CMK (cell line): ENCODE measurements around the gene MFAP3L.
"Not testable (repeated sequence)": the region's sequence is repeated elsewhere in the genome, so short reads cannot be mapped to it uniquely, and the experiment has no call there.

Source experiments
- DNase-seq: peaks from one replicate; pipeline ENCODE4 v3.0.0-alpha.2; 2010; ENCODE audit warnings: low read depth

The MFAP3L gene

DNA sequence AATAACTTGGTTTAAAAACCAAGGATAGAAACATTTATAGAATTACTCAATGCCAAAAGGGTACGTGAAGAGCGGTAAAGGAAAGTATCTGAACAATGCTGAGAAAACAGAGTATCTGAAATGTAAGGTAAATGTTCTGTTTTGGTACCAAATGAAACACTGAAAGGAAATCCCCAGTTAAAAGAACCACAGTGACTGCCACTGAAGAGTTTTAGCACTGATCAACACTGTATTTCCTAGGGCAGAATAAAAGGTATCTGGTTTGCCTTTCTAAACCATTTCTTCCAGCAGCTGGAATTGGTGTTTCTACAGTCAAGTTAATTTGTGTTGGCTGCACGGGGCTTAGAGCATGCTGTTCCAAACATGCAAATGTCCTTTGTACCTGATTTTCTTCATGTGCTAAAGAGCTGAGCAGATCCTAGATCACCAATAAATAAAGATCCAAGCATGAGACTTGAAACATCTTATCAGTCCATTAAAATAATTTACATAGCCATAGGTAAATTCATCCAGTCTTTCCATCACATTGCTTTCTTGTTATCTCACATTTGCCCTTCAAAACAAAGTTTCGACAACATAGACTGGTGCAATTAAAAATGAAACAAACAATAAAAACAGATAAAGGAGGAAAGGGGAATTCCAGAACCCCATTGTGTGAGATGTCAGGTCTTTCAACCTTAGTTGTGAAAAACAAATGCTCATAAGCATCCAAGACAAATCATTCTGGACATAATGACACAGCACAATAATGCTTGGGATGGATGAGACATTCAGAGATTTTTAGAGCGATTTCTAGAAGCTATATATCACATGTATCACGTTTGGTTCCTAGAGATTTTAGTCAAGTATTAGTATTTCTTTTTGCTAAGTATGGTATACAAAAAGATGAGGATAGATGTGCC lies 38.6 kb downstream of the MFAP3L start:
- no peak for DNase-seq

DNA sequence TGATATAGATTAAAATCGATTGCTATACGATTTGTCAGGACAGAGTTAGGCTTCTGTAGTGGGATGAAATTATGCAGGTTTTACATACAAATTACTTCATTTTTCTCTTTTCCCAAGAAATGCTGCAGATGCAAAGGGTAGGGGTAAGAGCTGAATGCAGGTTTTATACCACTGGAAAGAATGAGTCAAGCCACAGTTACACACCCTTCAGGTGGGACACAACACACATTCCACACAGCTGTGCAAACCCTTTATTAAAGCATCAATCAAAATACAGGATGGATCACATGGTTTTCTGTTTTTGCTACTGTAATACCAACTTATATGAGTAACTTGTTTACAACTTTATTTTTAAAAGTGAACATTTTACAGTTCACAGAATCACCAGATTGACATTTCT lies 39.8 kb downstream of the MFAP3L start:
- DNase-seq = no peak

DNA sequence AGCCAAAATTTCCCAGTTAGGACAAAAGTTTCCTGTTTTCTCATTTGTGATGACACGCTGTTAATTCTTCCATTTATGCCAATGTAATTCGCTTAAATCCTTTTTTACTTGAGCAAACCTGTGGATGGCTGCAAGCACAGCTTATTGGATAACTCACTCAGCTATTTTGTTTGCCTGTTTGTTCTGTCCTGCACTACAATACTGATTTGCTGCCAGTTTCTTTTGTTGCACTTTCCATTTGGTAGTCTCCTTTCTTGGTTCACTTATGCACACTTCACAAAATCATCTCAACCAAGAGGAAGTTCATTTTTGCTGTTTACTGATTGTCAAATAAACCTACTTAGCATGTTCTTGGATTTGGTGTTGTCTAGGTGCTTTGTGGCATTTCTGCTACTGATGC lies 40.3 kb downstream of the MFAP3L start:
- no peak for DNase-seq

DNA sequence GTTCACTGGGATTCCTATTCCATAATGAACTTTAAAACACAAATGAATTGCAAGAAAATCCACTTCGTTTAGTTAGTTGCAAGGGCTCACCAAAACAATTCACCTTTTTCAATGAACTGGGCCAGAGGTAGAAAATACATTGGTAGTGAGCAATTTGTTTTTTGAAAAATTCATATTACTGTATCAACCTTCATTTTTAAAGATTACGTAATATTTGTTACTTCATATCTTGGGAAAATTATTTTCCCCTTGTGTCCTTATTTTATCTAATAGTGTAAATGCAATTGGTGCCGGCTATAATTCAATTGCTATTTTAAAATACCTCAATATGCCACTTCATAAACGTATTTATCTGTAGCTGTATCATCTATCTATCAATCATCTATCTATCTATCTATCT lies 41.5 kb downstream of the MFAP3L start:
- DNase-seq = no peak

DNA sequence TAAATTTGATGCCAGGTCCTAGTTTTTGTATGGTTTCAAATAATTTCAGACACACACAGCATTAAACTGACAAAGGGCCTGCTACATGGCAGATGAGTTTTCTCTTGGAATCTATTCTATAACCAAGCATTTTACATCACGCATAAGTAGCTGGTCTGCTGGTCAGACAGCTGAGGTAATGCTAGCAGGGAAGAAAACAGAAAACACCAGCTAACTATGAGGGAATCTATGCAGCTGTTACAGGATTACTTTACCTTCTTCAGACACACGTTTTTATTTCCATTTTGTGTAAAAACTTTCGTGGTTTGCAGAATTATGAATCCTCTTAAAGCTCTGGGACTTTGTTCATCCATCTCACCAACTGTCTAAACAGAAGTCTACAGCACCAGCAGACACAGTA lies 42.0 kb downstream of the MFAP3L start:
- no peak for DNase-seq

DNA sequence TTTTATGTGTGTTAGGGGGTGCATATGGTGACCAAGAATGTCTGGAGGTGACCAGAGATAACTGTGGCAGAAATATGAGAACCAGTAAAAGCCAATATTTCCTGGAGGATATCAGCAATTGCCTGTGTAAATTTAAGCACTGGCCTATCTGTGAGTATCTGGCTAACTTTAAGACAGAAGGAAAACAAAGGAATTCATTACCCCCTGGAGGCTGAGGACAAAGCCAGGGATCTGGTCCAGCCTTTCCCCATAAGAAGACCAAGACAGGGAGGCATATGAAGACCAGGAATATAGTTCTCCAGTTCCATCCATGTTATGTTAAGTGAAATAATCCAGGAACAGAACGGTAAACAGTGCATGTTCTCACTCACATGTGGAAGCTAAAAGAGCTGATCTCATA lies 49.2 kb downstream of the MFAP3L start:
- no peak for DNase-seq

DNA sequence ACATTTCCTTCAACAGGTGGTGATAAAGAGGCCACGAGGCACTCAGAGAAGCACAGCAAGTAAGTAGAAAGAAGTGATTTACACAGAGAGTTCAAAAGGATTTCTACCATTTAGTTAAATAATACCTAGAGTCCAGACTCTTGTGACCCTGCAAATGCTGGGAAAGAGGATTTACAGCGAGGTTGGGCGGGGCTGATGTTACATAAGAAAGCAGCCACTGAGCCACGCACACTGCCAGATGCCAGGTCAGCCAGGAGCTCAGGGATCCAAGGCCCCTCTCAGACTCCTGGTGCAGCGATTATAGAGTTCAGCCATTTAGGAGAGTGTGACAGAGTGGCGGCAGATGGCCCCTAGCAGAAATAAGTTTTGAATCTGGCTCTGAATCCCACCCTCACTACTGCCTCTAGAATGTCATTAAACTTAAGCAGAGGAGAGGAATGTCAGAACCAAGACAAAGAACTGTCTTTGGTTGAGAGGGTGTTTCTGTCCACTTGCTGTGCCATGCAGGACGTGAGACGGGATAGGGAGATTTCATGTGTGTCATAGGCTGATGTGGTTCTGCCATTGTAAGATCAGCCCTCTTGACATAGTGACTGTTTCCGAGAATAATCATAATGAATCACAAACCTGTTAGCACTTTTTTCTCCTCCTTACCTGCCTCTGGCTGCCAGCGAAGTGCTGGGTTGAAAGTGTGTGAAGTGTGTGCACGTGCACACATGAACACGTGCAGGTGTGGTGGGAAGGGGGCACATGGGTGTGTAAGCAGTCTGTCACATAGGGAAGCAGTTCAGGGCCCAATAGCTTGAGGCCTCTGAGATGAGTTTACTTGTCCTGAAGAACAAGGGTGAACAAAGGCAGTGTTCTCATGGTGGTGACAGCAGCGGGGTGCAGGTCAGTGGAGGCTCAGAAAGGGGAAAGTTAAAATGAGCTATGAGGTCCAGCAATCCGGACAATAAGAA lies 50.1 kb downstream of the MFAP3L start:
- no peak for DNase-seq

DNA sequence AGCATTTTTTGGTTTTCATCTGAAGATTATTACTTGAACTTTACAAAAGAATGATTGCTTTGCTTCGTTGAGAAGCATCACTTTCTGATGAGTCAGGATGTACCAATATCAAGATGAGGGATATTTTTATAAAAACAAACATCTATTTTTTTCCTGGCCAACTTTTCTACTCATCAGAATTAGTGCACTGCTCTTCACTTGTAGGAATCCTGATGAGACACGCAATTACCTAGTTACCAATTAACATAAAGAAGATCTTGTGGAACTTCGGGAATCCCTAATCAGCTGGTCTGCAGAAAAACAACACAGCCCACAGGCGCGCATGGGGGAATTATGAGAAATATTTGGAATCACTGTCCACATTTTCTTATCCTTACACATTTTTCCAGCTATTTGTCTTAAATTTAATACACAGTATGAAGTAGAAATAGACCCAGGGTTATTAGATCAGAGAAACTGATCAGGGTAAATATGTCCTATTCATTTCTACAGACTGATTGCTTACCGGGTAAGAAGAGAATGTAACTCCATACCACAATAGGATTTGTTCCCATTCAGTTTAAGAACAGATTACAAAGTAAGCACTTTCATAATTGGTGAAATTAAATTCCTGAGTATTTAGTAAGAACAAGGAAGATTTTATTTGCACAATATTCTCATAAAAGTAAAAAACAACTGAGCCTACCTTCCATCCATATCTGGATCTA lies 50.9 kb downstream of the MFAP3L start:
- no peak for DNase-seq

DNA sequence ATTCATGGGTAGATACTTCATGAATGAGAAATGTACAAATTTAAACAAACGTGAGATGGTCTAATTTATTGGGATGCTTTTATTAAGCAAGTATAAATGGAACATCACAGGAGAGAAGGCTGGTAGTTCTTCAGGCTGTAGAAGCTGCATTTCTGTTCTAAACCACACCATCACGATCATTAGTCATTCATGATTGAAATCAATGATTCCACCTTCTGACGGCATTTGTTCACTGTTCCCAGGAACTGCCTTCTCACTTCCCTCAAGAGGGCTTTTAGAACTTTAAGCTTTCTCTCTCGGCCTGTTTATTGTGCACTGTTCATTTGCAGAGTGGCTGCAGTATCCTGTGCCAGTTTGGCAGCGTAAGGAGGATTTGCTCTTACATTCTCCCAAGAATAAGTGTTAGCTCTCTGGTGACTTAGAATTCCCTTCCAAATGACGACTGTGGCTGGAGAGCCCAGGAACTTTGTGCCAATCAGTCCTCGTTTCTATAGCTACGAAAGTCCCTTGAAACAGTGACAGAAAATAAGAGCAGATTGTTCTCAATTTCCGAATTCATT lies 54.7 kb downstream of the MFAP3L start:
- no peak for DNase-seq

DNA sequence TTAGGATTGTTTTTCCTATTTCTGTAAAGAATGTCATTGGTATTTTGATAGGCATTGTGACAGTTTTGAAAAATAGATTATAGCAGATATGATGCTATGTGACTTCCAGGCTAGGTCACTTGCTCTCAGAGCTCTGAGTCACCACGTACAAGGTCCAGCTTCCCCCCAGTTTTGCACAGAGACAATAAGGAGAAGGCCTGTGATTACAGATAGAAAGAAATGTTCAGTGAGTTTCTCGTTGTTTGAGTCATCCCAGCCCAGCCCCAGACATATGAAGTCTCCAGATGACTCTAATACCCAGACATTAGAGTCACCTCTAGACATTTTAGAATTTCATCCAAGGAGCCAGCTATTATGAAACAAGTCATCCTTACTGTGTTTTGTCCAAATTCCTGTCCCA lies 57.2 kb downstream of the MFAP3L start:
- no peak for DNase-seq

DNA sequence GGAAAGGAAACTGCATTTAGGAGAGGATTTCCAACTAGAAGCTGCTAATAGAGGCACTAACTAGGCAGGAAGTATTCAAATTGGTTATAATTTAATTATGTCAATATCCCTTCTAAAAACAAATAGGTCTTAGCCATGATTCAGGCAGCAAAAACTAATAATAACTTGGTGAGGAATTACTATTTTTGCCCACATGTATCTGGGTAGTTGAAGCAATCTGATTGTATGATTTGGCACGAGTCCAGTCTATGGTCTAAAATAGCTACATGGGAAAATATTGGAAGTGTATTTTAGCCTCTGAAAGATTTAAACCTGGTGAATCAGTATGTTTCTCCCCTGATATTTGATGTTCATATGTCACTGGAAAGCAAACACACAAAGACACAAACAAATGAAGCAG lies 62.2 kb downstream of the MFAP3L start:
- no peak for DNase-seq

DNA sequence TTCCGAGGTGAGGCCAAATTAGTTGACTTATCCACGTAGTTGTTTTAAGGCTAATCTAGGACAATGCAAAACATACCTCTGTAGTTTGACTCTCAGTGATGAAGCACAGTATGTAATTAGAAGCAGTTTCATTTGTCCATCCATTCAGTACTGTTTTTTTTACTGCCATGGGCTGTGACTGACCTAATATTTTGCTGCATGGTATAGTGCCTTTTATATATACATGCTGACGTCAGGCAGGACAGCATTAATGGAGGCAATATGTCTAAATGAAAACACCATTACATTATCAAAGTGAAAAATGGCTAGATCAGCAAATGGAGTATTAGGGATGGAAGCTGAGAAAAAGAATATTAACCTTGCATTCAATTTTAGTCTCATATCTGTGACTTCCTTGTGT lies 66.9 kb downstream of the MFAP3L start:
- DNase-seq = no peak

DNA sequence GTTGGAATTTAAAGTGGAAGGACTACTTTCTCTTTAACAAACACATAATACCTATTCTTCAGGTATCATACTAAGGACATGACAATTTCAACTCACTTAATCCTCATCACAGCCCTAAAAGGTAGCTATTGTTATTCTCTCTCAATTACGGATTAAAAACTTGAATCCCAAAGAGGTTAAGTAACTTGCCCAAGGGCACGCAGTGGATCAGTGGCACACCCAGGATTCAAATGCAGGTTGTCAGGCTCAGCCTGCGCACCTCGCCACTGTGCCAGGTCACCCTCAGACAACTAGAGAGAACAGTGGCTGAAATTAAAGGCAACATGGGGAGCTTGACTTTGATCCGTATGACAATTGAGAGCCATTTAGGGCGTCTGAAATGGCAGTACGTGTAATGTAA lies 67.6 kb downstream of the MFAP3L start:
- no peak for DNase-seq

DNA sequence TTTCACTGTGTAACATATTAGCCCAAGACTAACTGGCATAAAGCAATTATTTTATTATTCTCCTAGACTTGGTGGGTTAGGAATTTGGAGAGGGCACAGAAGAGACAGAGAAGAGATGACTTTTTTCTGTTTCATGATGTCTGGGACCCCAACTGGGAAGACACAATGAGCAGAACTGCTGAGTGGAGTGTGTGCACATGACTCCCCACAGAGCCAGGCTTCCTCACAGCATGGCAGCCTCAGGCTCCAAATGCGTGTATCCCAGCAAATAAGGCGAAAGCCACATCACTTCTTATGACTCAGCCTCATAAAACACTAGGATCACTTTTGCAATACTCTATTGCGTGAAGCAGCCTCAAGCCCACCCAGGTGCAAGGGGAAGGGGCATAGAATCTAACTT lies 68.4 kb downstream of the MFAP3L start:
- no peak for DNase-seq

DNA sequence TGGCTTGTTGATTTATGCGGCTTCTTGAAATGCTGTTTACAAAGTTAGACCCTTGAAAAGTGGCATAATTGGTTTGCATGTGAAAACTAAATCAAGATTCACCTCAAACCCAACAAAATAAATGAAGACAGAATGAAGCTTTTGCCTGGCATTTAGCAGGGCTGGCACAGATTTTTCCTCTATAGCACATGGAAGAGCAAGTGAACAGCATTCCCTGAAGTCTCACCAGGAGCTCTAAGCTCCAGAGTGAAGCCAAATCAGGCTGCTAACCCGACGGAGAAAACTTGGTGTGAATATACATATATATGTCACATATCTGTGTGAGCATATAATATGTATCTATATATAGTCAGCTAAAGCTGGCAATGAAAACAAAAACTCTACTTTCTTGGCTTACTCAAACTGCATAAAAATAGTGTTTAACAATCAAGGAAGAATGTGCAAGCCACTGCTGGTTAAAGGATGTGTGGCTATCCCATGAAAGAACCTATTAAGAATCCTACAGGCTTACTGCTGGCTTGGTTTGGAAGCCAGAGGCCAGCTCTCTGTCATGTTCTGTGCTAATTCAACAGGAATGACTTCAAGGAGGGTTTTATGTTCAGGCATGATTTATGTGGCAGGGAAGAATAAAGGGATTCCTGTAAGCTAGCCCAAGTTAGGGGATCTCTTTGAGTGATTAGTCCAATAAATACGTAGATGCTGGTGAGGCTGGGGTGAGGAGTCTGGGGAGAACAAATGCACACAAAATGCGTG lies 69.9 kb downstream of the MFAP3L start:
- no peak for DNase-seq

DNA sequence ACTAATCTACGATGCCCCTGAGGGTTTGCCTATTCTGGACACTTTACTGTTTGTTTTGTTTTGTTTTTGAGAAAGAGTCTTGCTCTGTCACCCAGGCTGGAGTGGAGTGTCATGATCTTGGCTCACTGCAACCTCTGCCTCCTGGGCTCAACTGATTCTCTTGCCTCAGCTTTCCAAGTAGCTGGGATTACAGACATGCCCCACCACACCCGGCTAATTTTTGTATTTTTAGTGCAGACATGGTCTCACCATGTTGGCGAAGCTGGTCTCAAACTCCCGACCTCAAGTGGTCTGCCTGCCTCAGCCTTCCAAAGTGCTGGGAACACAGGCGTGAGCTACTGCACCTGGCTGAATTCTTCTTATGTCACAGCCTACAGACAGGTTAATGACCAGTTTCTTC lies 70.7 kb downstream of the MFAP3L start:
- no peak for DNase-seq

DNA sequence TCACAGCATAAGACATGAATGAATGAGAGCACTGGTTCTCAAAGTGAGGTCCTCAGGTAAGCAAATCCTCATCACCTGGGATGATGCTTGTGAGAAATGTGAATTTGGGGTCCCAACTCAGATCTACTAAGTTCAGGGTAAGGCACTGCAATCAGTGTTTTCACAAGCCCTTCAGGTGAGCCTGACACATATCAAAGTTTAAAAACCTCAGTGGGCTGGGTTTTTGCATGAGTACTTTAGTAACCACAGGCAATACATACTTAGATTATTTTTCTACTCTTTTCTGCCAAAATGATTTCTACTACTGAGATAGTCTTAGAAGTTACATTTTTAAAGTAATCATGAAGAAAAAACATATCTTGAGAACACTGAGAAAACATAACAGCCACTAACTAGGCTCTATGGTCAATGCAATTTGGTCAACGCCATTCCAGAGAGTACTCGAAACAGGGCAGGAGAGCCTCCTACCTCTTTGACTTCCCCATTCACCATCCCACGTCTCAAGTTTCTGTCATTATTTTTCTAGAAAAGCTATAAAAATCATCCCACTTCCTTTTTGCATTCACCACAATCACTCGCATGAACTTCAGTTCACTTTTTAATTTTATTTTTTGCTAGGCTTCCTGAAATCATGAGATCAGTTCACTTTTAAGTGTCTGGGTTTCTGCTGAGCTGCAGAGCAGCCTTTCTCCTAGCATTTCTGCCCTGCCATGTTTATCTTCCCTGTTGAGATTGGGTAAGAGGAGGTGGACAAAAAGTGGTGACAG lies 73.8 kb downstream of the MFAP3L start:
- no peak for DNase-seq

DNA sequence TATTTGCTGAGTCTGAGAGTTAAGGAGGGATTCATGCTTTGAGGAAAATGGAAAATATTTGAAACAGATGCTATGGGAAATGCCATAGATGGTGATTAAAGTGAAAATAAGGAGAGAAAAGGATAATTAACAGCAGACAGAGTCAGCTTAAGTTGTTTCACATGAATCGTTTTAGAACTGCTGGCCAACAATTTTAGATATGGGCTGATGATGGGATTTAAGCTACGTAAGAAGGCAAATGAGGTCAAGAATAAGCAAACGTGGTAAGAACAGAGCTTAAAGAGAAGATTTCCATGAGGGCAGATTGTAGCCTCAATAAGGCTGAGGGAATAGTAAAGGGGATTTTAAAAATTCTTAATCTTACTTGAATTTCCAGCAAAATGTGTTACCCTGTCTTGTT lies 77.9 kb downstream of the MFAP3L start:
- no peak for DNase-seq

DNA sequence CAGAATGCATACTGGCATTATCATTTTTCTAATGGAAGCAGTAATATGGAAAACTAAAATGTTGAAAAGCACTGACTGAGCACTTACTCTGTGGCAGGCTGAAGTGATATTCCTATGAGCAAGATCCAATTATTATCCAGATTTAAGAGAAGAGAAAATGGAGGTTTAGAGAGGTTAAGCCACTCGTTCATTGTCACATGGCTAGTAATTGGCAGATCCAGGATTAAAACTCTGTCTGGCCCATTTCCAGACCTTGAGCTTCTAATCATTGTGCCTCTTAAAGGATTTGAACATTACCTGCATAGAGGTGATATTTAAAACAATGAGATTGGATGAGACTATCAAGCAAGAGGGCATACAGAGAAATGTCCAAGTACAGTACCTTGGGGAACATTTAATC lies 80.6 kb downstream of the MFAP3L start:
- DNase-seq = no peak

DNA sequence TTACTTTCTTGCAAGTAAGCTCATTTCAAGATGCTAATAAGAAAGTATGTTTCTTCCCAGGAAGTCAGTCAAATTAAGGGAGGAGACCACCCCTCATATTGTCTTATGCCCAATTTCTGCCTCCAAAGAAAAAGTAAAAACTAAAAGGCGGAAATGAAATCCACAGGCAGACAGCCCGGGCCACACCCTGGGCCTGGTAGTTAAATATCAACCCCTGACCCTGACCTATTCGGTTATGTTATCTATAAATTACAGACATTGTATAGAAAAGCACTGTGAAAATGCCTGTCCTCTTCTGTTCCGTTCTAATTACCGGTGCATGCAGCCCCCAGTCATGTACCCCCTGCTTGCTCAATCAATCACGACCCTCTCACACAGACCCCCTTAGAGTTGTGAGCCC lies 82.6 kb downstream of the MFAP3L start:
- not testable (repeated sequence) for DNase-seq

DNA sequence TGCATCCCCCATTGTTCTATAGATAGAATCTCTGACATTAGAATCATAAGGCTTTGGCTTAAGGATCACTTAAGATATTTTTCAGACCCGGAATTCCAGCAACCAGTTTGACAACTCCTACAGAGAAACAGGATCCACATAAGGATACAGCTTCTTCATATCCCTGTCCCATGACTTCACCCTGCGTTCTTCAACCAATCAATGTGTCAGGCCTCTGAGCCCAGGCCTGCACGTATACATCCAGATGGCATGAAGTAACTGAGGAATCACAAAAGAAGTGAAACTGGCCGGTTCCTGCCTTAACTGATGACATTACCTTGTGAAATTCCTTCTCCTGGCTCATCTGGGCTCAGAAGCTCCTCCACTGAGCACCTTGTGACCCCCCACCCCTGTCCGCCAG lies 85.1 kb downstream of the MFAP3L start:
- no peak for DNase-seq
